Hematopoietic multipotent progenitor cell treated with erythropoietin and hydrocortisone succinate and interleukin-3 and kit ligand, for 6 days (in vitro differentiated cells): ENCODE results near the gene RTCA.
A peak's percentile ranks its signal among the peaks of the same experiment; 100 is the strongest.
"Not testable (repeated sequence)": the region's sequence is repeated elsewhere in the genome, so short reads cannot be mapped to it uniquely, and the experiment has no call there.

Experiments
- DNase-seq: peaks from one replicate; pipeline ENCODE4 v3.0.0-alpha.2; 2015

The RTCA gene

DNA sequence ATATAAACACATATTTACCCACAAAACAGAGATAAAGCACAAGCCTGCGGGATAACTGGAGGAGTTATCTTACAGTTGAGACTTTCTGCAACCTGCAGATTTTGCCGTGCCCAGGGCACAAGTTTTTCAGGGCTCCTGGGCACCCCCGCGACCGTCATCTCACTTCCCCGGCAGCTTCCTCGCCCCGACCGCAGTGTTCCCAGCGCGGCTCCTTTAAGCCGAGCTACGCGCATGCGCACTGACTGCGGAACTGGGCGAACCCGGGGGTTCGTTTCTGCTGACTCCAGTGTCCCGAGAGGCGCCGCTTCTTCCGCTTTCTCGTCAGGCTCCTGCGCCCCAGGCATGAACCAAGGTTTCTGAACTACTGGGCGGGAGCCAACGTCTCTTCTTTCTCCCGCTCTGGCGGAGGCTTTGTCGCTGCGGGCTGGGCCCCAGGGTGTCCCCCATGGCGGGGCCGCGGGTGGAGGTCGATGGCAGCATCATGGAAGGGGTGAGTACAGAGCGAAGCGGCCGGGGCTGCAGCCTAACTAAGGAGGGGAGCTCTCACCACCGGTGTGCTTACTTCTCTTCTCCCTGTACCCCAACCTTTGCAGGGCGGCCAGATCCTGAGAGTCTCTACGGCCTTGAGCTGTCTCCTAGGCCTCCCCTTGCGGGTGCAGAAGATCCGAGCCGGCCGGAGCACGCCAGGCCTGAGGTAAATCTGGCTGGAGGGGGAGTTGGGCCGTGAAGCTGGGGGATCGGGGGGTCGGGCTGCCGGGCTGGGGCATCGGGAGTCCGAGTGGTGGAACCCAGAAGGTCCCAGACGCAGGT lies at the start of gene RTCA:
TSS of gene RTCA (plus strand) at position 286 of the 810 bp plus-strand sequence. CDS start at position 446, 160 bp downstream.
- DNase-seq = peak; percentile 99

DNA sequence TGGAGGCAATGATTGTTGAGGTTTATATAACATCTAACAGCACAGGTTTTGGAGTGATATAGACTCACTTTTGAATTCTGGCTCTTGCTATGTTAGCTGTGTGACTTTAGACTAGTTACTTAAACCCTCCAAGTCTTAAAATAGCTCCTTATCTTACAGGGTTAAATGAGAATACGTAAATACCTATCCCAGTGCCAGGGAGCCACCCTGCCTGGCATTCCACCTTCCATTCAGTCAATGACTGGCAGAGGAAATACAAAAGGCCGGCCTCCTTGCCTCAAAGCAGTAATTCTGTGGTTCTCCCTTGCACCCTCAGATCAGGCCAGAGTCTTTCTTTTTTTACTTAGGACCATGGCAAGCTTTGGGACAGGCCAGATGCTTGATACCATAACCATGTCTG lies 48.2 kb upstream of the RTCA start:
- no peak for DNase-seq

DNA sequence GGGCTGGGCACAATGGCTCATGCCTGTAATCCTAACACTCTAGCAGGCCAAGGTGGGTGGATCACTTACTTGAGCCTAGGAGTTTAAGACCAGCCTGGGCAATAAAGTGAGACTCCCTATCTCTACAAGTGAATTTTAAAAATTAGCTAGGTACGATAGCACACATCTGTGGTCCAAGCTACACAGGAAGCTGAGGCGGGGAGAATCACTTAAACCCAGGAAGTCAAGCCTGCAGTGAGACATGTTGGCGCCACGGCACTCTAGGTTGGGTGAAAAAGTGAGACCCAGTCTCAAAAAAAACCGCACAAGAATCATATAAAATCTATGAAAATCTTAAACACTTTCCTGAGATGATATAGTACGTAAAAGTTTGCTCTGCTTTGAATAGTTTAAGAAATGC lies 46.6 kb upstream of the RTCA start:
- no peak for DNase-seq

DNA sequence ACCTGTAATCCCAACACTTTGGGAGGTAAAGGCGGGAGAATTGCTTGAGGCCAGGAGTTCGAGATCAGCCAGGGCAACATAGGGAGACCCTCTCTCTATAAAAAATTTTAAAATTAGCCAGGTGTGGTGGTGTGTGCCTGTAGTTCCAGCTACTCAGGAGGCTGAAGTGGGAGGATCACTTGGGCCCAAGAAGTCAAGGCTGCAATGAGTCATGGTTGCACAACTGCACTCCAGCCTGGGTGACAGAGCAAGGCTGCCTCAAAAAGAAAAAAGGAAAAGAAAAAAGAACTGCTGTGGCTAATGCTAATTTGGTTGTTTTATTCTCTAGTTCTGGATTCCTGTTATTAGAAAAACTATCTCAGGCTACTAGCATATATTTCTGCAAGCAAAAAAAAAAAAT lies 46.1 kb upstream of the RTCA start:
- no peak for DNase-seq

DNA sequence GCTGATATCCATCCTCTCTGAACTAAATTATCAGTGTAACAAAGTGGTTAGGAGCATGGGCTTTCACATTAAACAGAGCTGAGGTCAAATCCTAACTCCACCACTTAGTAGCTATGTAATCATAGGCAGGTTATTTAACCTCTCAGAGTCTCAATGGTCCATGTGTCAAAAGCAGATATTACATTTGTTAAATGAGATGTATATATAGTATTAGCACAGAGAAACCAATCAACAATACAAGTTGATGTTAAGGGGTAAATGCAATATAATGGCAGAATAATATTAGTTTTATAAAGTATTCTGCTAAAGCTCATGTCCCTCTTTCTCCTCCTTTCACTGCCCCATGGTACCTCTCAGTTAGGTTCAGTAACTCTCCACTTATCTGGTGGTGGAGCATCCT lies 43.6 kb upstream of the RTCA start:
- DNase-seq = no peak

DNA sequence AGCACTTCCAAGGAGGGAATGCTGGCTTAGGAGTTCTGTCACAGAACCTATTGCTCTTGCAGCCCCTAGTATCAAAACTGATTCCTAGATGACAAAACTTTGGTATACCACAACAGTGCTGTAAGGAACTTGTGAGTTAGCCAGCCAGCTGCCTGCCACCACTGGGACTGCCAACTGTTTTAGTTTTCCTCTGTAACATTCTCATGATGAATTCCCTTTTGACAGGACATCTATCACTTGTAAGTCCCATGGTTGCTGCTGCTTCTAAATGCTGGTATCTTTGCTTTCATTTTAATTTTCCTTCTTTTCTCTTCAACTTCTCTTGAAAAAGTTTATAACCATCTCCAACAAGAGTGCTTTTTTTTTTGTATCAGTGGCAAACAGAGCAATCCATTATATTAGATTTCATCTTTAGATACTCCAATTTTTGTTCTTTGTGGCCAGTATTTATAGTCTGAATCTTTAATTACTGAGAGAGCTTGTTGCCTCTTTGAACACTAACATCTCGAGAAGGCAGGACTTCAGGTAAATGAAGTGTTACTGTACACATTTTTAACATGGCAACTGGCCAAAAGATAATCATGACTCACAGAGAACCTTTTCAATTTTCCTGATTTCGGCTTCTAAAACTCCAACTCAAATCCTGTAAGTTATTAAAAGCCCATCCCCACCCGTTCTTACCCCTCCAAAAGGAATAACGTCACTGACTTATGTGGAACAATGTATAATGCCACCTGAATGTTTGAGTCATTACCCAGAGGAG lies 36.2 kb upstream of the RTCA start:
- no peak for DNase-seq

DNA sequence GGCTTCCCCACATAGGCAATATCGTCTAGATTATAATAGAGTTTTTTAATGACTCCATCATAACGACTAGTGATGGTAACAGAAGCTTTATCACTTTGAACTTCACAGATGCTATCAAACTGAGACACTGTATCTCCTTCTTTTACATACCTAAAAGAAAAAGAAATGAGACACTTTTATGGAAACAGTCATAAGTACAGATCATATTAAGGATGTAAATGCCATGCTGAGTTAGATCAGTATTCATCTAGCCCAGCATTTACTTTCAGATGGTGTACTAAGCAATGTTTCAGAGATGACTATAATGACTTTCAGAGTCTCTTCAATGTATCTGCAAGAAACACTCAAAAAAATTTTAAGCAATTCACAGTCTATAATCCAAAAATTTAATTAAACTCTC lies 35.3 kb upstream of the RTCA start:
- DNase-seq = no peak

DNA sequence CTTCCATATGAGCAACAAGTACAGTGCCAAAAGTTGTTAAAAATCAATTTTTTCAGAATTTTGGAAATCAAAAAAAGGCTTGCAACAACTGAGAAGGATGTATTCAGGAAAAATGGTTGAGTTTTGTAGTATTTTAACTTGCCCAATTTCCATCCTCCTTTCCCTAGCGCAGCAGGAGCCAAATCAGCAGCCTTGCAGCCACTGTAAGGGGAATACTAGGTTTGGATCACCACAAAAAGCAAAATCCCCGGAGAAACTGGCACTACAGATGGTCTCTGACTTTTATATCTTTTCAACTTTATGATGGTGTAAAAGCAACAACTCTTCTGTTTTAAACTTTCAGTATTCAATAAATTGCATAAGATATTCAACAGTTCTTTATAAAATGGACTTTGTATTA lies 34.3 kb upstream of the RTCA start:
- no peak for DNase-seq

DNA sequence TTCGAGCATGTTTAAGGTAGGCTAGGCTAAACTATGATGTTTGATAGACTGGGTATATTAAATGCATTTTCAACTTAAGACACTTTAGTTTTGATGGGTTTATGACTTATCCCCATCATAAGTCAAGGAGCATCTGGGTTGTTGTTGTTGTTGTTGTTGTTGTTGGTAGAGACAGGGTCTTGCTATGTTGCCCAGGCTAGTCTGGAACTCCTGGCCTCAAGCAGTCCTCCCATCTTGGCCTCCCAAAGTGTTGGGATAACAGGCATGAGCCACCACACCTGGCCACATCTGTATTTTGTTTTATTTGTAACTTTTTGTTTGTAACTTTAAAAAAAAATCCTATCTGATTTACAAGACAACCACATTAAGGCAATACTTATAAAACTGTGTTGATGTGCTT lies 33.9 kb upstream of the RTCA start:
- DNase-seq = no peak

DNA sequence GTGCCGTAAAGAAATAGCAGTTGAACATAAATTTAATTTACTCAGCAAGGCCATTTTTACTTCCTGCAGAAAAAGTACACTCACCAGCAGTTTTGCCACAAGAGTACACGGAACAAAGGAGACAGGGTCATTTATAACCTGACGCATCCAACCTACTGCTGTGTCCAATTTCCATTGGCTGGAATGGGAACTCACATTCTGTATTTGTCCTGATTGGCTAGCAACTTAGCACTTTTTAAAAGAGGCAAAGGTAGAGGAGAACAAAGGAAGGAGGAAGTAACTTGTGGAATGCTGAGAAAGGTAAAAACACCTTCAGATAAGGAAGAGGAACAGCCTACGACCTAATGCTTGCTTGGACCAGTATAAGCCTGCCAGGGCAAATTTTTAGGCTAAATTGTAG lies 32.5 kb upstream of the RTCA start:
- not testable (repeated sequence) for DNase-seq

DNA sequence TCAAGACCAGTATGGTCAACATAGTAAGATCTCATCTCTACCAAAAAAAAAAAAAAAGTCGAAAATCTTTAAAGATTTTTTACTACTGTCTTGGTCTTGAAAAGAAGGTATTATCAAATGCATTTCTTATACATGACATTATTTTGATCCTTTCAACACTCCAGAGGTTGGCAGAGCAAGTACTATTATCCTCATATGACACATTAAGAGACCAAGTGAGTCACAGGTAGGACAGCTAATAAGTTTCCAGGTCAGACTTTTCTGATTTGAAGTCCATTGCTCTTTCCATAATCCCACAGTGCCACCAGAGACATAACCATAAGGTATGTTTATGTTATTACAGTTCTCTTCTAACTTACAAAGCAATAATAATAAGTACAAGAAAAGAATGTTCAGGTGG lies 31.6 kb upstream of the RTCA start:
- no peak for DNase-seq

DNA sequence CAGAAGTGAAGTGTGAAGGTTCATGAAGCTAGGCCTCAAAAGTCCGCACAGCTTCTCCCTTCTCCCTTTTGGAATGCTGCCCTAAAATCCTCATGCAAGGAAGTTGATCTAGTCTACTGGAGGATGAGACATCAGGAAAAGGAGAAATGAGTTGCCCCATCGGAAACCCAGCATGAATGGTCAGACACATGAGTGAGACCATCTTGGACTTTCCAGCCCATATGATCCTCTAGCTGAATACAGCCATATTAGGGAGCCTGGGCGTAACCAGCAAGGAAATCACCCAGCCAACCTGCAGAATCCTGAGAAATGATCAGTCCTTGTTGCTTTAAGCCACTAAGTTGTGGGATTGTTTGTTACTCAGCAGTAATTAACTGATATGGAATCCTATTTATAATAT lies 28.9 kb upstream of the RTCA start:
- DNase-seq = no peak

DNA sequence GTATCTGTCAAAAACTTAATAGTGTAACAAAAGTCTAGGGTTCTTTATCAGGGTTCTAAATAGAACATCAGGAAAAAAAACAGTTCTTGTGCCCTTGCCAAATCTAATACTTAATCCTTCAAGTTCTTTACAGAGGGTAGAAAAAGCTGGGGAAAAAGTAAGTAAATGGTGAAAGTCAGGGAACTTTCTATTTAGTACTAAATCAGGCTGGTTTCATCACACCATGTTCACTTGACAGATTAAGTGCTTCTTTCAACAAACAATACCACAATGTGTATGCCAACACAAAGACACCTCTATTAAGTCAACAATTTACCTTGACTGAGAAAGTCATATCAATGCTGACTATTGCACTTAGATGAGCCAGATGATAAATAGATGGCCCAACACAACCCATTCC lies 26.1 kb upstream of the RTCA start:
- no peak for DNase-seq

DNA sequence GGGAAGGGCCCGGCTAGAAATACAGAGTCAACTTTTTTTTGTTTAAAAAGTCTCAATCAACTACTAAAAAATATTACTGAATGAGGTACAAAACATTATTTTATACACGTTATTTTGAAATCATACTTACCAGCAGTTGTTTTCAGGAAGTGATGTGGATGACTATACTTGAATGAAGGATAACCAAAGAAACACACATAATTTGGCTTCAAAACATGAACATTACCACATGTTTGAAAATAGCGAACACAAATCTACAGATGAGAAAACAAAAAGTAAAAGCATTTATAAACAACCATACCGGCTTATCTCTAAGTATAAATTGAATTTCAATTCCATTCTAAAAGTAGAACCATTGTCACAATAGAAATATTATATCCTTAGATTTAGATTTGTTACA lies 25.4 kb upstream of the RTCA start:
- DNase-seq = no peak

DNA sequence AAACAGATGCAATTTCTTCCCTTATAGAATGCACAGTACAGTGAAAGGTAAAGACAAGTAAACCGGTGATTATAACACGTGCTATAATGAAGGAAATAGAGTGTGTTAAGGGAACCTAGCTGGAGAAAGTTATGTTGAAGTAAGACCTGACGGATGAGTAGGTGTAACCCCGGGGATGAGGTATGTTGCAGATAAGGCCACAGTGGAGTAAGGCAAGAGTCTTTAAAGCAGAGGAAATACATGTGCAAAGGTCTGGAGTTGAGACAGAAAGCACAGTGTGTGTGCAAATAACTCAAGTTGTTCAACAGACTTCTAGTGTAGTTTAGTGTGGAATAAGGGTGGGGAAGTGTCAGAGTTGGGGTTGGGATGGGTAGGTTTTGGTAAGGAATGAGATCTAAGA lies 19.3 kb upstream of the RTCA start:
- DNase-seq = peak; percentile 43

DNA sequence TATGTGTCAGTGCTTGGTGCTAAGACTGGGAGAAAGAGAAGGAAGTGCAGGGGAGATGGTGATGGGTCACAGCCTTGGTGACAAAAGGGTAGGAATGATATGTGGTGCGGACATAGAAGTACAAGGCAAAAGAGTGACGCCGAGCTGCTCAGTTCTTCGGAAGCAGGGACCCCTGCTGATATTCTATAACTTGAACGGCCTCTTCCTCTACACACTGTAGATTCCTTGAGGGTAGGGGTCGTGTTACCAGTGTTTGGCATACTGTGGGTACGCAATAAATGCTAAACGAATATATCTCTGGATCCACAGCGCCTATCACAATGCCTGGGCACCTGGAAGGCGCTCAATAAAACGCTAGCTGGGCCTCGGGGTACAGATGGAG lies 16.9 kb upstream of the RTCA start:
- peak; percentile 34 for DNase-seq

DNA sequence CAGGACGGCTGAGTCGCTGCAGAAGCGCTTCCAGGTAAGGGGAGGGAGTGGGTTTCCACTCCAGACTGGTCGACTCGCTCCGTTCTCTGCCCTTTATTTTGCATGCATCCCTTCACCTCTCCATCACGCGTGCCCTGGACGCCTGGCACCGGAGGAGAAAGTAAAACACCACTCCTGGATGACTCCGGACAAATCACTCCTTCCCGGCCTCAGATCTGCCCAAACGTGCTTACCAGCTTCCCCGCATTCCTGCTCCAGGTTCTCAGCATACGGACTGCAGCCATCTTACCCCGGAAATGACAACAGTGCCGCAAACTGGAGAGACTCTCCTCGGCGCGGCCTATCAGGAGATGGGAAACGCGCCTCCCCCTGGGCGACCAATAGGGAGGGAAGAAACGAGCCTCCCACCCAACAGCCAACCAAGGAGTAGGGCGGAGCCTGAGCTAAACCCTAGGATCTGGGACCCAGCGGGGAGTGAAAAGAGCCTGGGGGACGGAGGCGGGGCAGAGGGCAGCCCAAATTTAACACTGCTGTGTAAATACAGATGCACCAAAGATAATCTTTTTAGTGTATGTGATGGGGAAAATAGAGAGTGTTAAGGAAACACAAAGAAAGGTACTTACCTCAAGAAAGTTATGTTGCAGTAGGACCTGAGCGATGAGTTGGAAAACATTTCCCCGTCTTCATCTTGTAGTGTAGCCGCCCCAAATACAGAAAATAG lies 16.3 kb upstream of the RTCA start, which contains the start of gene DBT:
TSS of gene DBT (minus strand) at position 298 of the 721 bp plus-strand sequence. CDS start at position 284, 14 bp downstream.
- DNase-seq = peak; percentile 99

DNA sequence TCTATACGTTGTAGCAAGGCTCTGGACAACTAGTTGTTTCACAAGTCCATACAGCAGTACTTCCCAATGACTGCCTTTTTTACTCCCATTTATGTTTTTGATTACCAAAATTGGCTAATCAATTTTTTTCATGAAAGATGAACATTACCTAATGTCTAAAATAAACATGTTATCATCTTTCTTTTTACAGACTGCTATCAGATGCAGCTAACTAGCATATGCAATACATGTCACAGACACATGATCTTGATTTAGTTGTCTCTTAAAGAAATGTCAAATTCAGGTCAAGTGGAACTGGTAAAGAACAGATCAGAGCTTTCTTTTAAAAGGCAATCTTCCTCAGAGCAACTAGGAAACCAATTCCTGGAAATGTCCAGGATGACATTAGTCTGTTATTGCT lies 15.8 kb upstream of the RTCA start:
- DNase-seq = no peak

DNA sequence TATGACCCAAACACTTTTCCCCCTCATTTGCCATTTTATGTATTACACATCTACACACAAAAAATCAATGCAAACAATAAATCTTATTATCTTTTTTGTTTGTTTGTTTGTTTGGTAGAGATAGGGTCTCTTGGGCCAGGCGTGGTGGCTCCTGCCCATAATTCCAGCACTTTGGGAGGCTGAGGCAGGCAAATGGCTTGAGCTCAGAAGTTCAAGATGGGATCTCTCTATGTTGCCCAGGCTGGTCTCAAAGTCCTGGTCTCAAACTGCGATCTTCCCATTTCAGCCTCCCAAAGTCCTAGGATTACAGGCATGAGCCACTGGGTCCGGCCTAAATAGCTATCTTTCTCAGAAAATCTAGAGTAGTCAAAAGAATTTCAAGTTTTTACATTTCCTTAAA lies 15.2 kb upstream of the RTCA start:
- no peak for DNase-seq

DNA sequence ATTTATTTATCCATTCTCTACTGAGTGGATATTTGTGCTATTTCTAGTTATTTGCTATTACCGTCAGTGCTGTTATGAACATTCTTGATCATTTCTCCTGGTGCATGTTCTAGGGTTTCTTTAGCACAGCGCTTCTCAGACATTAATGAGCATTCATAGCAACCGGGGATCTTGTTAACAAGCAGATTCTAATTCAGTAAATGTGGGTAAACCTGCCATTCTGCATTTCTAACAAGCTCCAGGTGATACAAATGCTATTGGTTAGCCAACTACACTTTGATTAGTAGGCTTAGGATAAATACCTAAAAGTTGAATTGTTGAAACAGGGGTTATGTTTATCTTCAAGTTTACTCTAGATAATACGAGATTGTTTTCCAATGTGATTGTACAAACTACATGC lies 13.1 kb upstream of the RTCA start:
- DNase-seq = no peak

DNA sequence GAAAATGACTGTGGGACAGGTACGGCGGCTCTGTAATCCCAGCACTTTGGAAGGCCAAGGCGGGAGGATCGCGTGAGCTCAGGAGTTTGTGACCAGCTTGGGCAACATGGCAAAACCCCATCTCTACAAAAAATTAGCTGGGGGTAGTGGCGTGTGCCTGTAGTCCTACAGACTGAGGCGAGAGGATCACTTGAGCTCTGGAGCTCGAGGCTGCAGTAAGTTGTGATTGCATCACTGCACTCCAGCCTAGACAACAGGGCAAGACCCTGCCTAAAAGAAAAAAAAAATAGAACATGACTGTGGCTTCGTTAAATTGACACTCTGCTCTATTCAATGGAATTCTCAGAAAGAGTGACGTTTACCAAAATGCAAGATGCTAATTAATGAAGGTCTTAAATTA lies 12.5 kb upstream of the RTCA start:
- no peak for DNase-seq

DNA sequence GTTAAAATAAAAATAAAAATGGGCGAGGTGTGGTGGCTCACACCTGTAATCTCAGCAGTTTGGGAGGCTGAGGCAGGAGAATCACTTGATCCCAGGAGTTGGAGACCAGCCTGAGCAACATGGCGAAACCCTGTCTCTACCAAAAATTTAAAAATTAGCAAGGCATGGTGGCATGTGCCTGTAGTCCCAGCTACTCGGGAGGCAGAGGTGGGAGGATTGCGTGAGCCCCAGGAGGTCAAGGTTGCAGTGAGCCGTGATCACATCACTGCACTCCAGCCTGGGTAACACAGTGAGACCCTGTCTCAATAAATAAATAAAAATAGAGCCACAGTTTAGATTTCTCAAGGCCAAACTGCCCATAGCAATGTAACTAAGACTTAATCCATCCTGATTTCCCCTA lies 9.7 kb upstream of the RTCA start:
- DNase-seq = not testable (repeated sequence)

DNA sequence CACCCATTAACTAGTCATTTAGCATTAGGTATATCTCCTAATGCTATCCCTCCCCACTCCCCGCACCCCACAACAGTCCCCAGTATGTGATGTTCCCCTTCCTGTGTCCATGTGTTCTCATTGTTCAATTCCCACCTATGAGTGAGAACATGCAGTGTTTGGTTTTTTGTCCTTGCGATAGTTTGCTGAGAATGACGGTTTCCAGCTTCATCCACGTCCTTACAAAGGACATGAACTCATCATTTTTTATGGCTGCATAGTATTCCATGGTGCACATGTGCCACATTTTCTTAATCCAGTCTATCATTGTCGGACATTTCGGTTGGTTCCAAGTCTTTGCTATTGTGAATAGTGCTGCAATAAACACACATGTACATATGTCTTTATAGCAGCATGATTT lies 7.6 kb upstream of the RTCA start:
- not testable (repeated sequence) for DNase-seq

DNA sequence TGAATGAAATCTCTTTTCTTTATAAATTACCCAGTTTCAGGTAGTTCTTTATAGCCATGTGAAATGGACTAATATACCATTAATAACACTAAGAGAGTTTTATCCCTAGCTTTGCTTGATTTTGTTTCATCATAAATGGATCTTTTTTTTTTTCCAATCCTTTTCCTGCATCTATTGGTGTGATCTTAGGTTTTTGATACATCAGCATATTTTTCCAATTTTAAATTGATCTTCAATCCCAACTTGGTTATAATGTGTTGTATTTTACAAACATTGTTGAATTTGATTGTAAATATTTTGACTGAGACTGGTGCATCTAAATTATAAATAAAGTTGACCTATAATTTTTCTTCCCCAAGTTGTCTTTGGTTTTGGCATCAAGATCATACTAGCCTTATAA lies 4.3 kb upstream of the RTCA start:
- DNase-seq = no peak
